CD4-positive, alpha-beta T cell treated with Interferon gamma for 1 hour (primary cell): Measurements from ENCODE around the gene CLDN18.
A peak's percentile ranks its signal among the peaks of the same experiment; 100 is the strongest.

ENCODE experiments used
- DNase-seq: peaks from one replicate; pipeline ENCODE4 v3.0.0-alpha.2; 2020

Gene CLDN18

GRCh38 chr3:138009476-138010272 lies at the start of gene CLDN18:
CLDN18 (plus strand) TSS chr3:138010165; CDS start chr3:138010226, 61 bp downstream.
- no peak for DNase-seq

- DNase-seq: no peak
These were observed 47.7 kb upstream of the CLDN18 start for GRCh38 chr3:137962251-137962650.

- no peak for DNase-seq
These were observed 46.5 kb upstream of the CLDN18 start for GRCh38 chr3:137963463-137963862.

- peak; percentile 10 for DNase-seq
These were observed 38.8 kb upstream of the CLDN18 start for GRCh38 chr3:137970914-137971831.

GRCh38 chr3:137972396-137972795 lies 37.6 kb upstream of the CLDN18 start:
- DNase-seq: no peak

- no peak for DNase-seq
These were observed 31.6 kb upstream of the CLDN18 start for GRCh38 chr3:137978328-137978727.

- DNase-seq: no peak
These were observed 22.2 kb upstream of the CLDN18 start for GRCh38 chr3:137987723-137988122.

GRCh38 chr3:137988152-137988551 lies 21.8 kb upstream of the CLDN18 start:
- DNase-seq: no peak

GRCh38 chr3:137988982-137989381 lies 21.0 kb upstream of the CLDN18 start:
- no peak for DNase-seq

GRCh38 chr3:137990427-137990826 lies 19.5 kb upstream of the CLDN18 start:
- no peak for DNase-seq

GRCh38 chr3:137992592-137992991 lies 17.4 kb upstream of the CLDN18 start:
- no peak for DNase-seq

GRCh38 chr3:137998121-137999042 lies 11.6 kb upstream of the CLDN18 start:
- DNase-seq: no peak

GRCh38 chr3:138003069-138003468 lies 6.9 kb upstream of the CLDN18 start:
- DNase-seq: no peak

- no peak for DNase-seq
These were observed 4.3 kb upstream of the CLDN18 start for GRCh38 chr3:138005627-138006026.

GRCh38 chr3:138007898-138008297 lies 2.1 kb upstream of the CLDN18 start:
- no peak for DNase-seq

- no peak for DNase-seq
These were observed 267 bp downstream of the CLDN18 start for GRCh38 chr3:138010273-138010590.

GRCh38 chr3:138011722-138012121 lies 1.8 kb downstream of the CLDN18 start:
- no peak for DNase-seq

GRCh38 chr3:138012526-138012925 lies 2.6 kb downstream of the CLDN18 start:
- no peak for DNase-seq

- DNase-seq: no peak
These were observed 6.1 kb downstream of the CLDN18 start for GRCh38 chr3:138016065-138016464.

- DNase-seq: no peak
These were observed 9.5 kb downstream of the CLDN18 start for GRCh38 chr3:138019281-138020069.

- no peak for DNase-seq
These were observed 13.8 kb downstream of the CLDN18 start for GRCh38 chr3:138023754-138024153.

- DNase-seq: no peak
These were observed 15.6 kb downstream of the CLDN18 start for GRCh38 chr3:138025553-138025952.
